Measurements from ENCODE around the gene NUDT1. TPM values are rescaled to one million over a fixed set of nuclear protein-coding genes. Genes with fewer than 3 reads are reported as not detected.
A peak's percentile ranks its signal among the peaks of the same experiment; 100 is the strongest.

Gene NUDT1
- total and polyA plus RNA-seq, 2 experiments from 2014 or later = 47.7 to 61.0 TPM

- no peak overlapping the region for H3K9ac ChIP-seq
- no peak overlapping the region for H3K4me3 ChIP-seq
- H3K4me1 ChIP-seq (ENCODE audit: insufficient read depth) = peaks cover 7% of the 10 kb centered on the region; the same call in 1 of the 2 replicates
- in situ Hi-C loops (cut with MboI) = no loop called here
- H3K4me2 ChIP-seq (ENCODE audit: unreplicated experiment) = no peak overlapping the region
- peaks cover 28% of the 10 kb centered on the region; the same call in 1 of the 2 replicates for H3K36me3 ChIP-seq (ENCODE audit: low read depth)
- 88 to 89% methylated on average over 12 of the region's 12 CpGs for WGBS, 2 experiments (ENCODE audit: low coverage in 1 of 2, low lambda C conversion rate in 2 of 2, missing lambda C conversion rate in 2 of 2)
- DNase-seq = no peak
- TF ChIP-seq EZH2 (IDR thresholded peaks at IDR 0.05; ENCODE audit: insufficient read depth, poor library complexity, severe bottlenecking) = no peak
- TF ChIP-seq EZH2phosphoT487 (IDR thresholded peaks at IDR 0.05; ENCODE audit: insufficient read depth, low read depth) = no peak
- no peaks in the 10 kb centered on the region for H3K9me3 ChIP-seq (ENCODE audit: low read depth)
- H3K79me2 ChIP-seq (ENCODE audit: insufficient read depth) = peaks cover 51% of the 10 kb centered on the region
- H3K27me3 ChIP-seq (replicated peaks; ENCODE audit: insufficient read depth) = no peaks in the 10 kb centered on the region
- H2AFZ ChIP-seq = no peak overlapping the region
- no peaks in the 10 kb centered on the region for H3K9me2 ChIP-seq (ENCODE audit: insufficient read depth)
- no peak overlapping the region for H3K27ac ChIP-seq
- H3F3A ChIP-seq (ENCODE audit: insufficient read depth) = peaks cover 22% of the 10 kb centered on the region
- H4K20me1 ChIP-seq (ENCODE audit: insufficient read depth) = no peaks in the 10 kb centered on the region
Observed at GRCh38 chr7:2237109-2237602, 4.9 kb upstream of the NUDT1 start.

- in situ Hi-C loops (cut with MboI) = no loop called here
- H3K4me2 ChIP-seq (ENCODE audit: unreplicated experiment) = no peak overlapping the region
Observed at GRCh38 chr7:2239242-2239641, 2.8 kb upstream of the NUDT1 start.

GRCh38 chr7:2242541-2243429 is 759 bp downstream of the NUDT1 start:
- no peaks in the 10 kb centered on the region for H3K9me2 ChIP-seq (ENCODE audit: insufficient read depth)
- peaks cover 32% of the 10 kb centered on the region for H3K79me2 ChIP-seq (ENCODE audit: insufficient read depth)
- no peaks in the 10 kb centered on the region for H4K20me1 ChIP-seq (ENCODE audit: insufficient read depth)
- H3K9me3 ChIP-seq (ENCODE audit: low read depth) = no peaks in the 10 kb centered on the region
- H3K27me3 ChIP-seq (replicated peaks; ENCODE audit: insufficient read depth) = no peaks in the 10 kb centered on the region
- H2AFZ ChIP-seq = peak overlapping the region; percentile 76
- peaks cover 7% of the 10 kb centered on the region for H3K4me1 ChIP-seq (ENCODE audit: insufficient read depth)
- H3K4me3 ChIP-seq = peak overlapping the region; percentile 79
- peak; percentile 69 for DNase-seq
- peak overlapping the region; percentile 91 for H3K9ac ChIP-seq
- peak overlapping the region; percentile 74 for H3K4me2 ChIP-seq (ENCODE audit: unreplicated experiment)
- WGBS, 2 experiments (ENCODE audit: low coverage in 1 of 2, low lambda C conversion rate in 2 of 2, missing lambda C conversion rate in 2 of 2) = 3 to 4% methylated on average over 21 of the region's 21 CpGs
- in situ Hi-C loops (cut with MboI) = loop anchor here (10.0 kb wide), 1 partner anchor 102 kb away; no protein-coding TSS in a partner anchor
- H3F3A ChIP-seq (ENCODE audit: insufficient read depth) = no peaks in the 10 kb centered on the region; the same call in 1 of the 2 replicates
- TF ChIP-seq EZH2phosphoT487 (IDR thresholded peaks at IDR 0.05; ENCODE audit: insufficient read depth, low read depth) = no peak
- no peak for TF ChIP-seq EZH2 (IDR thresholded peaks at IDR 0.05; ENCODE audit: insufficient read depth, poor library complexity, severe bottlenecking)
- H3K36me3 ChIP-seq (ENCODE audit: low read depth) = peaks cover 7% of the 10 kb centered on the region; the same call in 1 of the 2 replicates
- peak overlapping the region; percentile 60 for H3K27ac ChIP-seq

More at GRCh38 chr7:2239242-2239641, 2.8 kb upstream of the NUDT1 start:
- Histone ChIP-seq H3K27ac (no peak overlapping the region), H3K9me3 (ENCODE audit: low read depth) (no peaks in the 10 kb centered on the region), H3K27me3 (replicated peaks; ENCODE audit: insufficient read depth) (no peaks in the 10 kb centered on the region), H3K9ac (no peak overlapping the region), H4K20me1 (ENCODE audit: insufficient read depth) (no peaks in the 10 kb centered on the region), H2AFZ (no peak overlapping the region), H3K36me3 (ENCODE audit: low read depth) (peaks cover 27% of the 10 kb centered on the region; the same call in 1 of the 2 replicates), H3K4me3 (no peak overlapping the region), H3F3A (ENCODE audit: insufficient read depth) (peaks cover 11% of the 10 kb centered on the region), H3K79me2 (ENCODE audit: insufficient read depth) (peaks cover 46% of the 10 kb centered on the region), H3K9me2 (ENCODE audit: insufficient read depth) (no peaks in the 10 kb centered on the region), H3K4me1 (ENCODE audit: insufficient read depth) (no peaks in the 10 kb centered on the region; the same call in 1 of the 2 replicates)
- no peak for TF ChIP-seq EZH2phosphoT487 (IDR thresholded peaks at IDR 0.05; ENCODE audit: insufficient read depth, low read depth)
- TF ChIP-seq EZH2 (IDR thresholded peaks at IDR 0.05; ENCODE audit: insufficient read depth, poor library complexity, severe bottlenecking) = no peak
- no peak for DNase-seq
- 90 to 92% methylated on average over 17 of the region's 17 CpGs for WGBS, 2 experiments (ENCODE audit: low coverage in 1 of 2, low lambda C conversion rate in 2 of 2, missing lambda C conversion rate in 2 of 2)

- Histone ChIP-seq H4K20me1 (ENCODE audit: insufficient read depth) (no peaks in the 10 kb centered on the region), H3K79me2 (ENCODE audit: insufficient read depth) (peaks cover 29% of the 10 kb centered on the region), H3K27ac (peak overlapping the region; percentile 60), H3K9me2 (ENCODE audit: insufficient read depth) (no peaks in the 10 kb centered on the region), H3K4me1 (ENCODE audit: insufficient read depth) (peaks cover 13% of the 10 kb centered on the region), H3F3A (ENCODE audit: insufficient read depth) (peaks cover 5% of the 10 kb centered on the region), H3K36me3 (ENCODE audit: low read depth) (peaks cover 2% of the 10 kb centered on the region; the same call in 1 of the 2 replicates), H3K9me3 (ENCODE audit: low read depth) (no peaks in the 10 kb centered on the region), H2AFZ (peak overlapping the region; percentile 76), H3K4me2 (ENCODE audit: unreplicated experiment) (no peak overlapping the region), H3K27me3 (replicated peaks; ENCODE audit: insufficient read depth) (no peaks in the 10 kb centered on the region), H3K4me3 (peak overlapping the region; percentile 79), H3K9ac (peak overlapping the region; percentile 91)
- WGBS, 2 experiments (ENCODE audit: low coverage in 1 of 2, low lambda C conversion rate in 2 of 2, missing lambda C conversion rate in 2 of 2) = 65 to 71% methylated on average over 12 of the region's 12 CpGs
- in situ Hi-C loops (cut with MboI) = loop anchor here (10.0 kb wide), 1 partner anchor 101 kb away; no protein-coding TSS in a partner anchor
- TF ChIP-seq EZH2 (IDR thresholded peaks at IDR 0.05; ENCODE audit: insufficient read depth, poor library complexity, severe bottlenecking) (no peak), EZH2phosphoT487 (IDR thresholded peaks at IDR 0.05; ENCODE audit: insufficient read depth, low read depth) (no peak)
- peak; percentile 43 for DNase-seq
Observed at GRCh38 chr7:2243458-2243857, 1.4 kb downstream of the NUDT1 start.
